ENCODE data around the gene LPCAT3.

The LPCAT3 gene

DNA sequence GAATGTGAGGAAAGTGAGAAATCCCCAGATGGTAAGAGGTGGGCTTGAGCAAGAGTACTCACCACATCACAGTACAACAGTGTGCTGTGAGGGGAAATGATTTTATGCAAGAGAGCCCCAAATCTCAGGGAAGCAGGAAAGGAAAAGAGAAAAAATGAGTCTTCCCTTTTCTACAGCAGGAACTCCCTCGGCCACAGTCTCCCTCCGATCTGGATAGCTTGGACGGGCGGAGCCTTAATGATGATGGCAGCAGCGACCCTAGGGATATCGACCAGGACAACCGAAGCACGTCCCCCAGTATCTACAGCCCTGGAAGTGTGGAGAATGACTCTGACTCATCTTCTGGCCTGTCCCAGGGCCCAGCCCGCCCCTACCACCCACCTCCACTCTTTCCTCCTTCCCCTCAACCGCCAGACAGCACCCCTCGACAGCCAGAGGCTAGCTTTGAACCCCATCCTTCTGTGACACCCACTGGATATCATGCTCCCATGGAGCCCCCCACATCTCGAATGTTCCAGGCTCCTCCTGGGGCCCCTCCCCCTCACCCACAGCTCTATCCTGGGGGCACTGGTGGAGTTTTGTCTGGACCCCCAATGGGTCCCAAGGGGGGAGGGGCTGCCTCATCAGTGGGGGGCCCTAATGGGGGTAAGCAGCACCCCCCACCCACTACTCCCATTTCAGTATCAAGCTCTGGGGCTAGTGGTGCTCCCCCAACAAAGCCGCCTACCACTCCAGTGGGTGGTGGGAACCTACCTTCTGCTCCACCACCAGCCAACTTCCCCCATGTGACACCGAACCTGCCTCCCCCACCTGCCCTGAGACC, 82.7 kb downstream of the LPCAT3 start:
- no peak for DNase-seq

DNA sequence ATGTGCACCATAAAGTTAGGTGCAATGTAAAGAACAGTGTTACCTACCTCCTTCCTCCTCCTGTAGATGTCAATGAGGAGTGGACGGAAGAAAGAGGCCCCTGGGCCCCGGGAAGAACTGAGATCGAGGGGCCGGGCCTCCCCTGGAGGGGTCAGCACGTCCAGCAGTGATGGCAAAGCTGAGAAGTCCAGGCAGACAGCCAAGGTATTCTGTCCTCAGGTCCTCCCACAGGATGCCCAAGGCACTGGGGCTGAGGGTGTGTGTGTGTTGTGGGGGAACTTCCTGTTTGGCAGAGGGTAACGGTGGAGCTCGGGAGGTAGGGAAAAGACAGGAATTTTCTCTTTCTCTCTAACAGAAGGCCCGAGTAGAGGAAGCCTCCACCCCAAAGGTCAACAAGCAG, 84.2 kb downstream of the LPCAT3 start:
- no peak for DNase-seq

DNA sequence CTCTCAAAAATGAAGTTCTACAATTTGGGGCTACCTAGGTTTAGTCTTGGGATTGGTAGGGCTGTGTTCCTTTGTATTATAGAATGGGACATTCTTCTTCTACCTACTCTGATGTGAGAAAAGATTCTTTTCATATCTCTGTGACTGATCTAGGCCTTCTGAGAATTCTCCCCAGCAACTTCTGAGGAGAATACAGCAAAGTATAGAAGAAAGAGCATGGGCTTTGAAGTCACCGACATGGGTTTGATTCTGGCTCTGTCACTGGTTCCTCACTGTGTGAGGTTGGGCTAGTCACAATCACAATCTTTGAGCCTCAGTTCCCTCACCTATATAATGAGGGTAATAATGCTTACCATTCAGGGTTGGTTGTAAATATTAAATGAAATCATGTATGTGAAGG, 85.5 kb downstream of the LPCAT3 start:
- no peak for DNase-seq

DNA sequence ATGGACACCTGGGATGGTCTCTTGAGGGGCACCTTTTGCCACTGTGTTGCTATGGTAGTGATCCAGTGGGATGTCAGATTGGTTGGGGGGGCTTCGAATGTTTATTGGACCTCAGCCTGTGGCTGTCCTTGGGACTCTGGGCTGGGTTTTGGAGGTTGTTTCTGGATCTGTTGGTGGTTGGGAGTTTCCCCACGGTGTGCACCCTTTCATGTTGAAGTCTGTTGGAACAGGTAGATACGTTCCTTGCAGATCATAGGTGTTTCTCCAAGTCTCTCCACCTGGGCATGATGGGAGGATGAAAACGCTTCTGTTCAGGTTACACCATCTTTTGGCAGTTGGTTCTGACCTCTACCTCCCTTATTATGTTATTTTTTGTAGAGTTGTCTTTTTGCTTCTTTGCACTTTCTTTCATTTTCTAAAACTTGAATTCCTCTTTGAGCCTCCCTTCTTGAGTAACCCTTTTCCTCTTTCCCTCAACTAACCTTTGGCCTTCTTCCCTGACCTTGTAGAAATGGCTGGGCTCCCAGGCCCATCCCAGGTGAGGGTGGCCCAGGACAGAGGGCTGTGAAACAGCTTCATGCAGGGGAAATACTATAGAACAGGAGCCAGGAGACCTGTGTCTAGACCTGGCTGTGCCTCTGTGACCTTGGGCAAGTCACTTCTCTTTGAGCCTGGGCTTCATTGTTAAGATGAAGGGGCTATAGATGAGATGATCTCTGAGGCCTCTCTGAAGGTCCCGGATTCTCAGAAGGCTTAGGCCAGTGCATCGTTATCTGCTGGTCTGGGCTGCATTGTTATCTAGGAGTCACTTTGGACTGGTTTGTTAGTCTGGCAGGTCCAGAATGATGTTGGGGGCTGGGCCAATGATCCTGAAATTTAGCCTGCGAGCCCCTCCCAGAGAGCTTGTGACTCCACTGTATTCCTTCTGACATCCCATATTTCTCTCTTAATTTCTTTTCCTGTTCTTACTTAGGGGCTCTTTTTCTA, 88.5 kb downstream of the LPCAT3 start:
- no peak for DNase-seq

DNA sequence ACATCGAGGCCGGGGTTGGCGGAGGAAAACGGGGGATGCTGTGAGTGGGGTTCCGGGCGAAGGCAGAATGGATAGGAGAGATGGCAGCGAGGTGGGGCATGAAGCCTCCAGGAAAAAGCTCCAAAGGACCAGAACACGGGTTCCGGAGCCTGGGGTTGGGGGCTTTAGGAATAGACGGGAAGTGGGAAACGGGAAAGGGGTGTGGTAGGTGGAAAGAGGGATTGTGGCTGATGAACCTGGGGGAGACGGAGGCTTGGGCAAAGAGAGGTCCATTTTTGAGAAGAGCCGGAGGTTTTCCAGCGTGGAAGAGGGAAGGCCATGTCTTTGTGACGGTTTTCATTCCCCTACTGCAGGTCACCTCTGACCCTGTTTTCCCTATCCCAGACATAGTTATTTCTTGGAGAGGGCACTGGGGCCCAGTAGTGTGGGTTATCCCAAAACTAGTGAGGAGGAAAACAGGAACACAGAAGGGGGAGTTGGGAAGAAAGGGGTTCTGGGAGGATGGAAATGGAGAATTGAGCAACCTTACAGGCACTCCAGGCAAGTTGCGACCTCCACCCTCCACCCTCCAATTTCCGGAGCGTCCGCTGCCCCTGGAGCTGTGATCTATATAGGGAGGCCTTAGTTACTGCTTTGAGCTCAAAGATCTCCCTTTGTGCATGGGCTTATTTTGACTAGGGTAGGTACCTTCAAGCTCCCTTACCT, 89.4 kb downstream of the LPCAT3 start:
- DNase-seq: no peak

DNA sequence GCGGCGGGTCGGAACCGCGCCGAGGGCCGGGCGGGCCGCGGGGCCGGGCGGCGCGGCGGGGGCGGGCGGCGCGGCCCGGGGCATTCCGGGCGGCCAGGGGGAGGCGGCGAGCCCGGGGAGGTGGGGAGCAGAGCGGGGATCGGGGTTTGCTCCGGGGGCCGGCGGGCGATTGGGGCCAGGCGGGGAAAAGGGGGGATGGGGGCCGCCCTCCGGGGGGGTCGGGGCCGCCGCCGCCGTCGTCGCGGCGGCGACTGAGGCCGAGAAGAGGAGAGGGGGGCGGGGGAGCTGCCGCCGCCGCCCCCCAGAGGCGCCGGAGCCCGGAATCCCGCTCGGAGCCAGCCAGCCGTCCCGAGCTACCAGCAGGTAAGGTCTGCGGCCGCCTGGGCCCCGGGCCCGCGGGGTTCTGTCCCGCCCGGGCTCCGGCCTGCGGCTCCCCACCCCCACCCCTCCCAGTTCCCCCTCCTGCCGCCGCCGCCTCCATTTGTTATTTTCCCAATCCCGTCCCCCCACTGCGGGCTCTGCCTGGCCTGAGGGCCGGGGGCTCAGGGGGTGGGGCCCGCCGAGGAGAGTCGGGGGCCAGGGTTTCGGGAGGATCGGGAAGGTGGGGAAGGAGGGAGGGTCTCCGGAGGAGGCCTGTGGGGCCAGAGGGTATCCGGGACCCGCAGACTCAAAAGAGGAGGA, 90.1 kb downstream of the LPCAT3 start:
- DNase-seq: no peak

DNA sequence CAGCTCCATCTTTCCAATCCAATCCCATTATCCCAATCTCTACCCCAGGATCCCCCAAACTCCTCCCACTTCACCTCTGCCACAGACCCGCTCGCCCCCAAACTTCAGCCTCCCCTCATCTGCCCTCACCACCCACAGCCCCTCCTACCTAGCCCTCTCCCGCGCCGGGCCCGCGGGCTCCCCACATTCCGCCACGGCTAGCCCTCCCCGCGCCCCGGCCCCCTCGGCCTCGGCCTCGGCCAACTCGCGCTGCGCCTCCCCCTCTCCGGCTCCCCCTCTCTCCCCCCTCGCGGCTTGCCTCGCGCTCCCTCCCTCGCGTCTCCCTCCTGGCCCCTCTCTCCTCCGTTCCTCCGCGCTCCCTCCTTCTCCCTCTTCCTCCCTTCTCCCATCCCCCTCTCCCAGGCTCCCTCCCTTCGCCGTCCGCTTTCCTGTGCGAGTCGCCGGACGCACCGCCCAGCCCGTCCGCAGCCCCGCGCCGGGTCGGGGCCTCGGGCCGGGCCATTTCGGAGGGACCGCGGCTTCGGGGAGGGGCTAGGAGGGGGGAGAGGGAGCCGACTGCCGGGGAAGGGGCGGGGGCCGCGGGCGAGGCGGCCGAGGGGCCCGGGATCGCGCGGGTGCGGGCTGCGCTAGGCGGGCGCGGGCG, 90.8 kb downstream of the LPCAT3 start, which contains the start of gene ATN1:
TSS of gene ATN1 (plus strand) at position 581 of the 643 bp plus-strand sequence. CDS start 6,043 bp downstream, outside the sequence.
- peak in 2 of 4 experiments; percentile 22 to 46 for DNase-seq
